ENCODE data around the gene MFAP3L. TPM values are rescaled to one million over a fixed set of nuclear protein-coding genes. Genes with fewer than 3 reads are reported as not detected.

MFAP3L gene
- total and polyA plus RNA-seq, 2 donors (not counting 3 experiments of a cell fraction or from before 2014, with no cell fraction given) = 0.22 to 0.23 TPM

DNA sequence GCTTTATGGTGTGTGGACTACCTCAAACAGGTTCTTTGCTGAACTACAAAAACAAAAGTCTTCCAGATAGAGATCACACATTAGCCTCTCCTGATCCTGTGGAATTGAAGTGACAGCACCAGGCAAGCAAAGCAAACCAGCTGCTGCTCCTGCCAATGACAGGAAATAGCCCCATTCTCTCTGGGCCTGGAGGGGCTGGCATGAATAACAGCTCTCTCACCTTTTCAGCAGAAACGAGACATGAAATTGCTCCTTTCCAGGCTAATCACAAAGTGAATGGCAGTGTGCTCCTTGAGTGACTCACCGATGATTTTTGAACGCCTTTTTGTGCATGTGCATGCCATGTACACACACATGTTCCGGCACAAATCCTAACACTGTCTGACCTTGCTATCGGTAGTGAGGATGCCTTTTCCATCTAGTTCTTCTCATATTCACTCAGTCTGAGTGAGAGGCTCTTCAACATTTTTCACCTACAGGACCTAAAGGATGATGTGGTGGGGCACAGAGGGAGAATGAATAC is 24.4 kb downstream of the MFAP3L start:
- no peaks in the 10 kb centered on the region for H3K79me2 ChIP-seq (ENCODE audit: control insufficient read depth, insufficient read depth, low read length)
- H3K4me1 ChIP-seq (ENCODE audit: control insufficient read depth, extremely low read depth, insufficient read depth, low read length) = no peaks in the 10 kb centered on the region
- no peak overlapping the region for H2AFZ ChIP-seq (ENCODE audit: low read depth, low read length)
- TF ChIP-seq FOS (IDR thresholded peaks at IDR 0.05; ENCODE audit: borderline replicate concordance, insufficient read depth, low read length) = no peak
- no peak for TF ChIP-seq MYC (IDR thresholded peaks at IDR 0.05; ENCODE audit: low read depth, low read length)
- no peak for TF ChIP-seq POLR2A (IDR thresholded peaks at IDR 0.05; ENCODE audit: low read depth, low read length)
- no peak for TF ChIP-seq EZH2 (IDR thresholded peaks at IDR 0.05; ENCODE audit: borderline replicate concordance, low read depth, low read length, severe bottlenecking)
- TF ChIP-seq CTCF (IDR thresholded peaks at IDR 0.05; ENCODE audit: extremely low read depth in 1 of 2, insufficient read depth in 1 of 2, low read depth in 1 of 2, low read length in 2 of 2) = no peak
- no peak for TF ChIP-seq JUN (IDR thresholded peaks at IDR 0.05; ENCODE audit: borderline replicate concordance, insufficient read depth, insufficient read length, low read depth)
- TF ChIP-seq GATA2 (IDR thresholded peaks at IDR 0.05; ENCODE audit: insufficient read depth, insufficient read length, low read depth, low read length) = no peak
- no peak for TF ChIP-seq POLR2AphosphoS5 (IDR thresholded peaks at IDR 0.05; ENCODE audit: insufficient read depth, low read depth, low read length)
- no peaks in the 10 kb centered on the region for H4K20me1 ChIP-seq (replicated peaks; ENCODE audit: control insufficient read depth, extremely low read depth, insufficient read depth, low read length)
- no peaks in the 10 kb centered on the region for H3K9me3 ChIP-seq (replicated peaks; ENCODE audit: control insufficient read depth, insufficient read depth, low read length)
- dilution Hi-C loops (cut with MboI; ENCODE audit: extremely low pct_ligation_motif_present, low sequenced_read_pairs) (no loop called here), intact Hi-C loops (cut with micrococcal nuclease) (no loop called here)
- H3K27ac ChIP-seq (ENCODE audit: insufficient read depth, low read depth, low read length) = no peak overlapping the region
- POLR2A ChIA-PET = no interaction called here
- no peak overlapping the region for H3K4me2 ChIP-seq (ENCODE audit: insufficient read depth, low read length)
- FAIRE-seq (no peak), DNase-seq (ENCODE audit: low read depth, low spot score) (no peak)
- no peak overlapping the region for H3K9ac ChIP-seq (replicated peaks; ENCODE audit: extremely low read depth, insufficient read depth, low read length)
- no peaks in the 10 kb centered on the region for H3K27me3 ChIP-seq (ENCODE audit: control insufficient read depth in 2 of 2, insufficient read depth in 2 of 2, low read length in 2 of 2)
- CTCF ChIA-PET = no interaction called here
- BruUV-seq (replicated peaks) = no TSS peak
- no peak overlapping the region for H3K4me3 ChIP-seq (replicated peaks in 1 of 3; ENCODE audit: insufficient read depth in 1 of 3, low read depth in 1 of 3, low read length in 3 of 3)
- no peaks in the 10 kb centered on the region for H3K9me1 ChIP-seq (replicated peaks; ENCODE audit: control insufficient read depth, extremely low read depth, insufficient read depth, low read length)
- H3K36me3 ChIP-seq (ENCODE audit: control insufficient read depth in 2 of 2, extremely low read depth in 1 of 2, insufficient read depth in 2 of 2, low read length in 2 of 2) = no peaks in the 10 kb centered on the region

Measured in endothelial cell of umbilical vein (primary cell).